Endodermal cell (in vitro differentiated cells): ENCODE data around the gene LACRT. TPM values are rescaled to one million over a fixed set of nuclear protein-coding genes. Genes with fewer than 3 reads are reported as not detected.

Source experiments
- DNase-seq: peaks from one replicate; pipeline ENCODE4 v3.0.0-alpha.2; 2017
- H3K27ac ChIP-seq: 2 replicates; pipeline ENCODE4 v1.5.1; 2013; ENCODE audit warnings: mild to moderate bottlenecking, low read depth, low read length, moderate library complexity
- H3K27me3 ChIP-seq: 2 replicates; pipeline ENCODE4 v1.6.1; 2013; ENCODE audit warnings: mild to moderate bottlenecking, low read length, moderate library complexity; ENCODE audit not compliant: insufficient read depth, control insufficient read depth, poor library complexity, severe bottlenecking
- H3K36me3 ChIP-seq: 2 replicates; pipeline ENCODE4 v1.7.0; 2013; ENCODE audit warnings: mild to moderate bottlenecking, low read length, moderate library complexity; ENCODE audit not compliant: control insufficient read depth, insufficient read depth
- H3K4me1 ChIP-seq: one replicate; pipeline ENCODE4 v1.7.0; 2013; ENCODE audit warnings: low read length; ENCODE audit not compliant: control insufficient read depth, insufficient read depth
- H3K4me3 ChIP-seq: 2 replicates; pipeline ENCODE4 v1.5.1; 2013; ENCODE audit warnings: mild to moderate bottlenecking, low read length, moderate library complexity
- H3K9ac ChIP-seq: 2 replicates; pipeline ENCODE4 v1.6.1; 2013; ENCODE audit warnings: mild to moderate bottlenecking, low read length, moderate library complexity; ENCODE audit not compliant: poor library complexity, severe bottlenecking; ENCODE audit errors: extremely low read depth
- H3K9me3 ChIP-seq: 2 replicates; pipeline ENCODE4 v1.6.1; 2013; ENCODE audit warnings: mild to moderate bottlenecking, low read length, moderate library complexity; ENCODE audit not compliant: control insufficient read depth
- H3K27ac Mint-ChIP-seq: 2 replicates; pipeline ENCODE4 v1.8.0; 2020; ENCODE audit warnings: mixed read lengths
- H3K27me3 Mint-ChIP-seq: 2 replicates; pipeline ENCODE4 v1.8.0; 2021; ENCODE audit warnings: mild to moderate bottlenecking, mixed read lengths; ENCODE audit not compliant: insufficient read depth
- H3K36me3 Mint-ChIP-seq: 2 replicates; pipeline ENCODE4 v1.8.0; 2020; ENCODE audit warnings: low read depth, mixed read lengths
- H3K4me1 Mint-ChIP-seq: 2 replicates; pipeline ENCODE4 v1.8.0; 2020; ENCODE audit warnings: mixed read lengths
- H3K4me3 Mint-ChIP-seq: 2 replicates; pipeline ENCODE4 v1.8.0; 2020; ENCODE audit warnings: mild to moderate bottlenecking, moderate library complexity, mixed read lengths
- H3K9me3 Mint-ChIP-seq: 2 replicates; pipeline ENCODE4 v1.8.0; 2020; ENCODE audit warnings: mild to moderate bottlenecking, mixed read lengths
- CTCF ChIP-seq: fragments of 200-600 bp; sonication (generic); conservative IDR thresholded peaks from 2 replicates; pipeline ENCODE4 v1.5.0; 2021; ENCODE audit warnings: antibody characterized with exemption, mild to moderate bottlenecking
- WGBS, 2 experiments: methylation state at CpG; one replicate each; pipeline versions ENCODE4 v1.1.5 to v1.1.7; 2013; ENCODE audit warnings: missing lambda C conversion rate in 2 of 2, mixed read lengths in 1 of 2; ENCODE audit not compliant: insufficient coverage in 1 of 2, insufficient read length in 1 of 2; 5-methylcytosine and 5-hydroxymethylcytosine counted together
- total RNA-seq, 2 donors: library from RNA; stranded (reverse); fragmentation: NEBNext Ultra II Directional in 1 of 2; extraction: Animal tissue kit (Norgen Biotek cat#: 25700) in 1 of 2; gene quantifications; 2 replicates in 1 of 2; 3 replicates in 1 of 2; pipeline ENCODE4 v1.2.1, GENCODE V29; 2021

LACRT gene
- total RNA-seq, 2 donors from 2014 or later = not detected

- Histone ChIP-seq H3K27ac (no peak overlapping the region), H3K27me3 (peaks cover 19% of the 10 kb centered on the region), H3K4me3 (no peak overlapping the region), H3K36me3 (no peaks in the 10 kb centered on the region), H3K9ac (no peak overlapping the region), H3K4me1 (peaks cover 8% of the 10 kb centered on the region), H3K9me3 (no peaks in the 10 kb centered on the region)
- H3K36me3 Mint-ChIP-seq = no peaks in the 10 kb centered on the region
- no peak for TF ChIP-seq CTCF
- H3K27me3 Mint-ChIP-seq = peaks cover 53% of the 10 kb centered on the region
- WGBS, 2 experiments = 83 to 93% methylated on average over 1 to 3 of the region's 4 CpGs
- no peak overlapping the region for H3K27ac Mint-ChIP-seq
- H3K4me3 Mint-ChIP-seq = no peak overlapping the region
- DNase-seq = peak; percentile 35
- peaks cover 12% of the 10 kb centered on the region for H3K4me1 Mint-ChIP-seq
- no peaks in the 10 kb centered on the region for H3K9me3 Mint-ChIP-seq
Measured at GRCh38 chr12:54604436-54604835, 30.3 kb downstream of the LACRT start.

- 92 to 100% methylated on average over 2 to 5 of the region's 5 CpGs for WGBS, 2 experiments
Measured at GRCh38 chr12:54603872-54604271, 30.8 kb downstream of the LACRT start.

GRCh38 chr12:54603173-54603814, 31.4 kb downstream of the LACRT start:
- H3K4me3 ChIP-seq = no peak overlapping the region
- WGBS, 2 experiments = 6 to 34% methylated on average over 4 to 7 of the region's 8 CpGs
- H3K36me3 Mint-ChIP-seq = no peaks in the 10 kb centered on the region
- H3K36me3 ChIP-seq = no peaks in the 10 kb centered on the region
- no peak overlapping the region for H3K4me3 Mint-ChIP-seq
- H3K27ac Mint-ChIP-seq = no peak overlapping the region
- no peaks in the 10 kb centered on the region for H3K4me1 ChIP-seq
- H3K27me3 Mint-ChIP-seq = peaks cover 45% of the 10 kb centered on the region
- peak; percentile 92 for TF ChIP-seq CTCF
- peak; percentile 90 for DNase-seq
- H3K27me3 ChIP-seq = peaks cover 20% of the 10 kb centered on the region
- H3K4me1 Mint-ChIP-seq = peaks cover 5% of the 10 kb centered on the region
- no peak overlapping the region for H3K9ac ChIP-seq
- no peak overlapping the region for H3K27ac ChIP-seq
- no peaks in the 10 kb centered on the region for H3K9me3 Mint-ChIP-seq
- no peaks in the 10 kb centered on the region for H3K9me3 ChIP-seq

More at GRCh38 chr12:54603872-54604271, 30.8 kb downstream of the LACRT start:
- no peak for TF ChIP-seq CTCF
- no peak overlapping the region for H3K27ac Mint-ChIP-seq
- Histone ChIP-seq H3K27ac (no peak overlapping the region), H3K4me1 (peaks cover 3% of the 10 kb centered on the region), H3K27me3 (peaks cover 20% of the 10 kb centered on the region), H3K36me3 (no peaks in the 10 kb centered on the region), H3K9ac (no peak overlapping the region), H3K4me3 (no peak overlapping the region), H3K9me3 (no peaks in the 10 kb centered on the region)
- H3K4me1 Mint-ChIP-seq = peaks cover 9% of the 10 kb centered on the region
- peak; percentile 41 for DNase-seq
- no peak overlapping the region for H3K4me3 Mint-ChIP-seq
- H3K36me3 Mint-ChIP-seq = no peaks in the 10 kb centered on the region
- no peaks in the 10 kb centered on the region for H3K9me3 Mint-ChIP-seq
- H3K27me3 Mint-ChIP-seq = peaks cover 50% of the 10 kb centered on the region
